SK-N-SH (cell line): ENCODE measurements around the gene CHFR. TPM values are rescaled to one million over a fixed set of nuclear protein-coding genes. Genes with fewer than 3 reads are reported as not detected.

Experiments
- CTCF ChIA-PET: fragments of 300-600, 350-600 bp; formaldehyde crosslinking; extraction: SDS; loops from one replicate; lab custom pipeline; 2021; lab: Yijun Ruan, JAX
- POLR2A ChIA-PET: fragments of 350-600 bp; sonication (Branson Sonifier 250); formaldehyde crosslinking; extraction: SDS; loops from one replicate; lab custom pipeline; 2020; ENCODE audit warnings: antibody characterized with exemption, inconsistent platforms; lab: Yijun Ruan, JAX
- DNase-seq: peaks from one replicate; pipeline ENCODE4 v3.0.0; 2012
- H2AFZ ChIP-seq: fragments of 200-600 bp; sonication (generic); 2 replicates; pipeline ENCODE4 v1.8.1; 2016; ENCODE audit warnings: antibody characterized with exemption, mild to moderate bottlenecking, low read depth
- H3F3A ChIP-seq: fragments of 200-600 bp; sonication (generic); replicated peaks from 2 replicates; pipeline ENCODE3; 2016; ENCODE audit warnings: antibody characterized with exemption, mild to moderate bottlenecking; ENCODE audit not compliant: insufficient read depth
- H3K27ac ChIP-seq, 2 experiments: fragments of 200-500 bp in 1 of 2; fragments of 200-600 bp in 1 of 2; sonication (Bioruptor generic) in 1 of 2; sonication (generic), shearing (Covaris generic) in 1 of 2; 2 replicates each; pipeline versions ENCODE4 v1.5.1 to v1.6.1; 2014 to 2016; ENCODE audit warnings: low read depth in 2 of 2, inconsistent platforms in 1 of 2, low read length in 1 of 2, mild to moderate bottlenecking in 1 of 2, mixed read lengths in 1 of 2
- H3K27me3 ChIP-seq: fragments of 200-600 bp; sonication (generic), shearing (Covaris generic); 2 replicates; pipeline ENCODE4 v1.6.1; 2016; ENCODE audit warnings: mixed run types; ENCODE audit not compliant: insufficient read depth
- H3K36me3 ChIP-seq, 2 experiments: fragments of 200-500 bp in 1 of 2; fragments of 200-600 bp in 1 of 2; sonication (Bioruptor generic) in 1 of 2; sonication (generic) in 1 of 2; replicated peaks in 1 of 2; 2 replicates each; pipeline versions ENCODE3 to v1.5.1; 2014 to 2016; ENCODE audit warnings: low read length in 1 of 2, mild to moderate bottlenecking in 1 of 2; ENCODE audit not compliant: insufficient read depth in 2 of 2, control insufficient read depth in 1 of 2
- H3K4me1 ChIP-seq, 2 experiments: fragments of 200-500 bp in 1 of 2; fragments of 200-600 bp in 1 of 2; sonication (Bioruptor generic) in 1 of 2; sonication (generic), shearing (Covaris generic) in 1 of 2; 2 replicates each; pipeline versions ENCODE4 v1.5.1 to v1.6.1; 2014 to 2016; ENCODE audit warnings: low read depth in 1 of 2, low read length in 1 of 2, mixed run types in 1 of 2; ENCODE audit not compliant: insufficient read depth in 2 of 2, control insufficient read depth in 1 of 2
- H3K4me2 ChIP-seq: fragments of 200-600 bp; sonication (generic), shearing (Covaris generic); 2 replicates; pipeline ENCODE4 v1.6.1; 2017; ENCODE audit warnings: mixed run types
- H3K4me3 ChIP-seq, 2 experiments: fragments of 200-500 bp in 1 of 2; fragments of 200-600 bp in 1 of 2; sonication (Bioruptor generic) in 1 of 2; sonication (generic), shearing (Covaris generic) in 1 of 2; 2 replicates each; pipeline versions ENCODE4 v1.5.1 to v1.8.1; 2014 to 2016; ENCODE audit warnings: low read depth in 2 of 2, inconsistent platforms in 1 of 2, low read length in 1 of 2, mild to moderate bottlenecking in 1 of 2, mixed read lengths in 1 of 2, moderate library complexity in 1 of 2
- H3K79me2 ChIP-seq: fragments of 200-600 bp; sonication (generic); 2 replicates; pipeline ENCODE4 v1.8.1; 2017; ENCODE audit warnings: mild to moderate bottlenecking; ENCODE audit not compliant: insufficient read depth
- H3K9ac ChIP-seq: fragments of 200-600 bp; sonication (generic); 2 replicates; pipeline ENCODE4 v1.6.1; 2017; ENCODE audit warnings: mixed run types
- H3K9me2 ChIP-seq: fragments of 200-600 bp; sonication (generic); 2 replicates; pipeline ENCODE4 v1.6.1; 2017; ENCODE audit warnings: mixed run types
- H3K9me3 ChIP-seq: fragments of 200-600 bp; sonication (generic); 2 replicates; pipeline ENCODE4 v1.6.1; 2017; ENCODE audit warnings: mixed run types, mild to moderate bottlenecking, moderate library complexity
- H4K20me1 ChIP-seq: fragments of 200-600 bp; sonication (generic); 2 replicates; pipeline ENCODE4 v1.6.1; 2017; ENCODE audit warnings: mild to moderate bottlenecking, mixed run types; ENCODE audit not compliant: insufficient read depth
- FOSL2 ChIP-seq: IDR thresholded peaks from 2 replicates; pipeline ENCODE4 v1.4.0; 2012; ENCODE audit warnings: low read depth, mild to moderate bottlenecking, moderate library complexity, borderline replicate concordance
- JUND ChIP-seq: IDR thresholded peaks from 2 replicates; pipeline ENCODE4 v1.4.0; 2012
- WGBS: methylation state at CpG from one replicate; pipeline ENCODE4 v1.1.6; 2017; ENCODE audit warnings: low lambda C conversion rate; 5-methylcytosine and 5-hydroxymethylcytosine counted together
- polyA plus RNA-seq, 3 experiments: library from polyadenylated mRNA; depleted of rRNA; stranded (reverse); fragments of >200 nt; gene quantifications; 2 replicates each; pipeline ENCODE4 v1.2.3, GENCODE V29; 2012
- TF ChIP-seq, protein P1 (sequence below): IDR thresholded peaks from 2 replicates; pipeline ENCODE4 v1.6.1; 2012; ENCODE audit warnings: mild to moderate bottlenecking, low read depth, low read length, moderate library complexity
- TF ChIP-seq, protein P2 (sequence below): fragments of 200-600 bp; sonication (generic); IDR thresholded peaks from 2 replicates; pipeline ENCODE4 v1.6.1; 2017; ENCODE audit warnings: antibody characterized with exemption, mild to moderate bottlenecking, moderate library complexity

Gene CHFR
- polyA plus RNA-seq, 1 of the 3 experiments (the other 2 are of a cell fraction) = 31.6 TPM

DNA sequence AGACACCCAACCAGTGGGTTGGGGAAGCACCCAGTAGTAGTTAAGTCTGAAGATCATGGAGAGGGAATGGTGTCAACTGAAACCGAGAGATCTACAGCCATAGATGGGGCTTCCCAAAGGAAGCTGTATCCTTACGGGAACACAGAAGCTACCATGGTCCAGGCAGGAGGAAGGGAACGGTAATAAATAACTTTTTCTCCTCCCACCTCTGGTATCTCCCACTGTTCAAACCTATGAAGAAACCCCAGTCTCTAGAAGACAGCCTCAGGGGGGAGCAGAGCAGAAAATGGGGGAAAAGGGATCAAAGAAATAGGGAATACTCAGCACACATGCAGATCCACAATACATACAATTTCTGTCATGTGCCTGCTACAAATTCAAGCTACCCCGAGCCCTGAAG lies 35.3 kb upstream of the CHFR start:
- Histone ChIP-seq H3K4me2 (no peak overlapping the region), H4K20me1 (no peaks in the 10 kb centered on the region), H3K9ac (no peak overlapping the region), H3F3A (peaks cover 8% of the 10 kb centered on the region), H3K4me1 (no peaks in the 10 kb centered on the region), H3K27me3 (no peaks in the 10 kb centered on the region), H3K27ac (no peak overlapping the region), H3K79me2 (no peaks in the 10 kb centered on the region), H2AFZ (no peak overlapping the region), H3K36me3 (peaks cover 6 to 15% of the 10 kb centered on the region in 2 experiments), H3K9me2 (no peaks in the 10 kb centered on the region), H3K4me3 (no peak overlapping the region; a peak in 1 of 4 replicates), H3K9me3 (peaks cover 49% of the 10 kb centered on the region)
- ChIA-PET POLR2A (no interaction called here), CTCF (no interaction called here)
- TF ChIP-seq FOSL2 = no peak
- TF ChIP-seq, protein P1, sequence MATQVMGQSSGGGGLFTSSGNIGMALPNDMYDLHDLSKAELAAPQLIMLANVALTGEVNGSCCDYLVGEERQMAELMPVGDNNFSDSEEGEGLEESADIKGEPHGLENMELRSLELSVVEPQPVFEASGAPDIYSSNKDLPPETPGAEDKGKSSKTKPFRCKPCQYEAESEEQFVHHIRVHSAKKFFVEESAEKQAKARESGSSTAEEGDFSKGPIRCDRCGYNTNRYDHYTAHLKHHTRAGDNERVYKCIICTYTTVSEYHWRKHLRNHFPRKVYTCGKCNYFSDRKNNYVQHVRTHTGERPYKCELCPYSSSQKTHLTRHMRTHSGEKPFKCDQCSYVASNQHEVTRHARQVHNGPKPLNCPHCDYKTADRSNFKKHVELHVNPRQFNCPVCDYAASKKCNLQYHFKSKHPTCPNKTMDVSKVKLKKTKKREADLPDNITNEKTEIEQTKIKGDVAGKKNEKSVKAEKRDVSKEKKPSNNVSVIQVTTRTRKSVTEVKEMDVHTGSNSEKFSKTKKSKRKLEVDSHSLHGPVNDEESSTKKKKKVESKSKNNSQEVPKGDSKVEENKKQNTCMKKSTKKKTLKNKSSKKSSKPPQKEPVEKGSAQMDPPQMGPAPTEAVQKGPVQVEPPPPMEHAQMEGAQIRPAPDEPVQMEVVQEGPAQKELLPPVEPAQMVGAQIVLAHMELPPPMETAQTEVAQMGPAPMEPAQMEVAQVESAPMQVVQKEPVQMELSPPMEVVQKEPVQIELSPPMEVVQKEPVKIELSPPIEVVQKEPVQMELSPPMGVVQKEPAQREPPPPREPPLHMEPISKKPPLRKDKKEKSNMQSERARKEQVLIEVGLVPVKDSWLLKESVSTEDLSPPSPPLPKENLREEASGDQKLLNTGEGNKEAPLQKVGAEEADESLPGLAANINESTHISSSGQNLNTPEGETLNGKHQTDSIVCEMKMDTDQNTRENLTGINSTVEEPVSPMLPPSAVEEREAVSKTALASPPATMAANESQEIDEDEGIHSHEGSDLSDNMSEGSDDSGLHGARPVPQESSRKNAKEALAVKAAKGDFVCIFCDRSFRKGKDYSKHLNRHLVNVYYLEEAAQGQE = no peak
- no peak for TF ChIP-seq JUND
- DNase-seq = no peak
- 69% methylated on average over 4 of the region's 4 CpGs for WGBS

DNA sequence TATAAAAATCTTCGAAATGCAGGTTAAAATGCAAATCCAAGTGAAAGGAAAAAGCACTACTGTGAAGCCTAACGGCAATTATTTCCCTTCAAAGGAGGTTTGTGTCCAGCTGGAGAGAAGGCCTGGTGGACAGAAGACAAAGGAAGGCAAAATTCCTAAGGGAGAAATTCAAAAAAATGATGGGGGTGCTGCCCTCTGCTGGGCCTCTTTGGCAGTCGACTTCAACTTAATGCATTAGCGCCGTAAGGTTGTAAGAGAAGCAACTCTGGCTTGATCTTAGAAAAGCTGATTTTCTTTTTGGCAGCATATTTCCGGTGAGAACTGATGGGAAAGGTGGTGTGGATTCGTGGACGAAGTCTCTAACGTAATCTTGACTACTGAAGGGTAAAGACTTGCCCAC lies 34.3 kb upstream of the CHFR start:
- Histone ChIP-seq H3K9ac (no peak overlapping the region), H3K27ac (no peak overlapping the region), H2AFZ (no peak overlapping the region), H3K4me1 (no peaks in the 10 kb centered on the region), H3K9me3 (peaks cover 44% of the 10 kb centered on the region), H3K27me3 (no peaks in the 10 kb centered on the region), H3K4me3 (no peak overlapping the region), H3F3A (peaks cover 8% of the 10 kb centered on the region), H3K36me3 (peaks cover 2 to 10% of the 10 kb centered on the region in 2 experiments), H3K9me2 (no peaks in the 10 kb centered on the region), H3K4me2 (no peak overlapping the region), H4K20me1 (no peaks in the 10 kb centered on the region), H3K79me2 (no peaks in the 10 kb centered on the region)
- no peak for DNase-seq
- TF ChIP-seq, protein P1 = no peak
- TF ChIP-seq, protein P2, sequence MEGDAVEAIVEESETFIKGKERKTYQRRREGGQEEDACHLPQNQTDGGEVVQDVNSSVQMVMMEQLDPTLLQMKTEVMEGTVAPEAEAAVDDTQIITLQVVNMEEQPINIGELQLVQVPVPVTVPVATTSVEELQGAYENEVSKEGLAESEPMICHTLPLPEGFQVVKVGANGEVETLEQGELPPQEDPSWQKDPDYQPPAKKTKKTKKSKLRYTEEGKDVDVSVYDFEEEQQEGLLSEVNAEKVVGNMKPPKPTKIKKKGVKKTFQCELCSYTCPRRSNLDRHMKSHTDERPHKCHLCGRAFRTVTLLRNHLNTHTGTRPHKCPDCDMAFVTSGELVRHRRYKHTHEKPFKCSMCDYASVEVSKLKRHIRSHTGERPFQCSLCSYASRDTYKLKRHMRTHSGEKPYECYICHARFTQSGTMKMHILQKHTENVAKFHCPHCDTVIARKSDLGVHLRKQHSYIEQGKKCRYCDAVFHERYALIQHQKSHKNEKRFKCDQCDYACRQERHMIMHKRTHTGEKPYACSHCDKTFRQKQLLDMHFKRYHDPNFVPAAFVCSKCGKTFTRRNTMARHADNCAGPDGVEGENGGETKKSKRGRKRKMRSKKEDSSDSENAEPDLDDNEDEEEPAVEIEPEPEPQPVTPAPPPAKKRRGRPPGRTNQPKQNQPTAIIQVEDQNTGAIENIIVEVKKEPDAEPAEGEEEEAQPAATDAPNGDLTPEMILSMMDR = peak; percentile 27; the same call in 1 of the 2 replicates
- CTCF ChIA-PET = interaction anchor here (0.7 kb wide), 1 partner anchor 76 kb away, joined by 3 read pairs; no protein-coding TSS in a partner anchor
- 85% methylated on average over 9 of the region's 9 CpGs for WGBS
- POLR2A ChIA-PET = no interaction called here
